ENCODE data around the gene CHST8. TPM values are rescaled to one million over a fixed set of nuclear protein-coding genes. Genes with fewer than 3 reads are reported as not detected.

CHST8 gene
- total RNA-seq, 1 donor from 2014 or later: 0.35 TPM

GRCh38 chr19:33622809-33623511 lies 1.2 kb downstream of the CHST8 start:
- Mint-ChIP-seq H3K9me3 (ENCODE audit: low read depth) (no peaks in the 10 kb centered on the region), H3K27me3 (ENCODE audit: low read depth) (peaks cover 67% of the 10 kb centered on the region), H3K4me3 (ENCODE audit: unreplicated experiment) (peak overlapping the region; percentile 38), H3K4me1 (ENCODE audit: low read depth) (peaks cover 3% of the 10 kb centered on the region), H3K36me3 (ENCODE audit: low read depth) (peaks cover 1% of the 10 kb centered on the region), H3K27ac (ENCODE audit: unreplicated experiment) (no peak overlapping the region)
- TF ChIP-seq, protein P1, sequence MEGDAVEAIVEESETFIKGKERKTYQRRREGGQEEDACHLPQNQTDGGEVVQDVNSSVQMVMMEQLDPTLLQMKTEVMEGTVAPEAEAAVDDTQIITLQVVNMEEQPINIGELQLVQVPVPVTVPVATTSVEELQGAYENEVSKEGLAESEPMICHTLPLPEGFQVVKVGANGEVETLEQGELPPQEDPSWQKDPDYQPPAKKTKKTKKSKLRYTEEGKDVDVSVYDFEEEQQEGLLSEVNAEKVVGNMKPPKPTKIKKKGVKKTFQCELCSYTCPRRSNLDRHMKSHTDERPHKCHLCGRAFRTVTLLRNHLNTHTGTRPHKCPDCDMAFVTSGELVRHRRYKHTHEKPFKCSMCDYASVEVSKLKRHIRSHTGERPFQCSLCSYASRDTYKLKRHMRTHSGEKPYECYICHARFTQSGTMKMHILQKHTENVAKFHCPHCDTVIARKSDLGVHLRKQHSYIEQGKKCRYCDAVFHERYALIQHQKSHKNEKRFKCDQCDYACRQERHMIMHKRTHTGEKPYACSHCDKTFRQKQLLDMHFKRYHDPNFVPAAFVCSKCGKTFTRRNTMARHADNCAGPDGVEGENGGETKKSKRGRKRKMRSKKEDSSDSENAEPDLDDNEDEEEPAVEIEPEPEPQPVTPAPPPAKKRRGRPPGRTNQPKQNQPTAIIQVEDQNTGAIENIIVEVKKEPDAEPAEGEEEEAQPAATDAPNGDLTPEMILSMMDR (IDR thresholded peaks at IDR 0.05): no peak
- peak; percentile 59 for DNase-seq (ENCODE audit: low spot score)

- Mint-ChIP-seq H3K4me3 (ENCODE audit: unreplicated experiment) (no peak overlapping the region), H3K9me3 (ENCODE audit: low read depth) (no peaks in the 10 kb centered on the region), H3K36me3 (ENCODE audit: low read depth) (peaks cover 1% of the 10 kb centered on the region), H3K4me1 (ENCODE audit: low read depth) (peaks cover 3% of the 10 kb centered on the region), H3K27ac (ENCODE audit: unreplicated experiment) (no peak overlapping the region), H3K27me3 (ENCODE audit: low read depth) (peaks cover 62% of the 10 kb centered on the region)
- TF ChIP-seq, protein P1 (IDR thresholded peaks at IDR 0.05): no peak
- no peak for DNase-seq (ENCODE audit: low spot score)
These were observed 2.8 kb downstream of the CHST8 start for GRCh38 chr19:33624586-33624985.

GRCh38 chr19:33627526-33627925 lies 5.8 kb downstream of the CHST8 start:
- peaks cover 54% of the 10 kb centered on the region for H3K27me3 Mint-ChIP-seq (ENCODE audit: low read depth)

GRCh38 chr19:33627962-33628839 lies 6.4 kb downstream of the CHST8 start:
- H3K36me3 Mint-ChIP-seq (ENCODE audit: low read depth): peaks cover 1% of the 10 kb centered on the region
- no peak overlapping the region for H3K4me3 Mint-ChIP-seq (ENCODE audit: unreplicated experiment)

More at GRCh38 chr19:33627526-33627925, 5.8 kb downstream of the CHST8 start:
- Mint-ChIP-seq H3K4me1 (ENCODE audit: low read depth) (peaks cover 2% of the 10 kb centered on the region), H3K27ac (ENCODE audit: unreplicated experiment) (no peak overlapping the region), H3K9me3 (ENCODE audit: low read depth) (no peaks in the 10 kb centered on the region), H3K4me3 (ENCODE audit: unreplicated experiment) (no peak overlapping the region), H3K36me3 (ENCODE audit: low read depth) (peaks cover 1% of the 10 kb centered on the region)
- DNase-seq (ENCODE audit: low spot score): peak; percentile 40
- TF ChIP-seq, protein P1 (IDR thresholded peaks at IDR 0.05): no peak

More at GRCh38 chr19:33627962-33628839, 6.4 kb downstream of the CHST8 start:
- Mint-ChIP-seq H3K4me1 (ENCODE audit: low read depth) (no peaks in the 10 kb centered on the region), H3K27ac (ENCODE audit: unreplicated experiment) (no peak overlapping the region), H3K9me3 (ENCODE audit: low read depth) (no peaks in the 10 kb centered on the region), H3K27me3 (ENCODE audit: low read depth) (peaks cover 49% of the 10 kb centered on the region)
- TF ChIP-seq, protein P1 (IDR thresholded peaks at IDR 0.05): no peak
- DNase-seq (ENCODE audit: low spot score): peak; percentile 25
